Choroid plexus epithelial cell (primary cell): ENCODE results near the gene DHX9.

Experiments used
- DNase-seq: peaks from one replicate; pipeline ENCODE4 v3.0.0-alpha.2; 2010; ENCODE audit warnings: low read depth
- H3K4me3 ChIP-seq: 2 replicates; pipeline ENCODE4 v1.5.1; 2011; ENCODE audit warnings: low read depth, mild to moderate bottlenecking, control low read depth, low read length, moderate library complexity
- TF ChIP-seq, protein P1 (sequence below): conservative IDR thresholded peaks from 2 replicates; pipeline ENCODE4 v1.5.1; 2011; ENCODE audit warnings: low read depth, mild to moderate bottlenecking, control low read depth, inconsistent platforms, low read length, moderate library complexity

Gene DHX9

DNA sequence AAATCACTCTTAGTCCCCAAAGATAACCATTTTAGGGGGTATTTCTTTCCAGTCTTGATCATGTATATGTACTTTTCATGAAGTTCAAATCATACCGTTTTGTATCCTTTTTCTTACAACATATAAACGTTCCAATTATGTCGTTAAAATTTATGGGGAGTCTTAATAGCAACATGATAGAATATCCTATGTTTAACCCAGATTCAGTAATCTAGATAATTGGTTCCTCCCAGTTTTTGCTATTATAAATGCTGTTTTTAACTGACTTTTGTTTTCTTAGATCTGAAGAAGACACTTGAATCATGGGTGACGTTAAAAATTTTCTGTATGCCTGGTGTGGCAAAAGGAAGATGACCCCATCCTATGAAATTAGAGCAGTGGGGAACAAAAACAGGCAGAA is 3.1 kb downstream of the DHX9 start:
- DNase-seq: no peak
- no peak overlapping the region for H3K4me3 ChIP-seq
- TF ChIP-seq, protein P1, sequence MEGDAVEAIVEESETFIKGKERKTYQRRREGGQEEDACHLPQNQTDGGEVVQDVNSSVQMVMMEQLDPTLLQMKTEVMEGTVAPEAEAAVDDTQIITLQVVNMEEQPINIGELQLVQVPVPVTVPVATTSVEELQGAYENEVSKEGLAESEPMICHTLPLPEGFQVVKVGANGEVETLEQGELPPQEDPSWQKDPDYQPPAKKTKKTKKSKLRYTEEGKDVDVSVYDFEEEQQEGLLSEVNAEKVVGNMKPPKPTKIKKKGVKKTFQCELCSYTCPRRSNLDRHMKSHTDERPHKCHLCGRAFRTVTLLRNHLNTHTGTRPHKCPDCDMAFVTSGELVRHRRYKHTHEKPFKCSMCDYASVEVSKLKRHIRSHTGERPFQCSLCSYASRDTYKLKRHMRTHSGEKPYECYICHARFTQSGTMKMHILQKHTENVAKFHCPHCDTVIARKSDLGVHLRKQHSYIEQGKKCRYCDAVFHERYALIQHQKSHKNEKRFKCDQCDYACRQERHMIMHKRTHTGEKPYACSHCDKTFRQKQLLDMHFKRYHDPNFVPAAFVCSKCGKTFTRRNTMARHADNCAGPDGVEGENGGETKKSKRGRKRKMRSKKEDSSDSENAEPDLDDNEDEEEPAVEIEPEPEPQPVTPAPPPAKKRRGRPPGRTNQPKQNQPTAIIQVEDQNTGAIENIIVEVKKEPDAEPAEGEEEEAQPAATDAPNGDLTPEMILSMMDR: no peak

DNA sequence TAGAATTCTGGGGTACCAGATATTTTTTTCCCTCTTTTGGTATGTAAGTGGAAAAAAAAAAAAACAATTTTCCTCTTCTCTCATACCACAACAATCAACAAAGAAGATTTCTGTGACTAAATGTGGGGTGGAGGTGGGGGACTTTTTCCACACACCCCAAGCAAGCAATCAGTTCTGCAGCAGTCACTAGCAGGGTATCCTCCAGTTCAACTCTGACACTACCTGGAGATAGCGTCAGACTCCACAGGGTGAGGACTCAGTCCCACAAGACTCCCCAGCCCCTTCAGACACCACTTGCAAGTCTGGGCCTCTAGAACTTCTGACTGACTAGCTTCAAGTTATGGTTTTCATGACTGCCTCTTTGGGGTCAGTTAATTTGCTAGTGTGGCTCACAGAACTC is 6.2 kb downstream of the DHX9 start:
- DNase-seq: no peak
- H3K4me3 ChIP-seq: no peak overlapping the region
- TF ChIP-seq, protein P1: no peak

DNA sequence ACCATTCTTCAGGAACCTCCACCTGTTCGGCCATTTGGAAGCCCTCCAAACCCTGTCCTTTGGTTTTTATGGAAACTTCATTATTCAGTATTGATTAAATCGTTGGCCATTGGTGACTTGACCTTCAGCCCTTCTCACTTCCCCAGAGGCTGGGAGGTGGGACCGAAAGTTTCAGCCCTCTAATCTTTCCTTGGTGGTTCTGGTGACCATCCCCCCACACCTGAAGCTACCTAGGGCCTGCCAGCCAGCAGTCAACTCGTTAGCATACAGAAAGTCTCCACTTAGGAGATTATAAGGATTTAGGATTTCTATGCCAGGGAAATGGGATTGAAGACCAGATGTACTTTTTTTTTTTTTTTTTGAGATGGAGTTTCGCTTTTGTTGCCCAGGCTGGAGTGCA is 6.7 kb downstream of the DHX9 start:
- H3K4me3 ChIP-seq: no peak overlapping the region
- no peak for DNase-seq
- TF ChIP-seq, protein P1: no peak

DNA sequence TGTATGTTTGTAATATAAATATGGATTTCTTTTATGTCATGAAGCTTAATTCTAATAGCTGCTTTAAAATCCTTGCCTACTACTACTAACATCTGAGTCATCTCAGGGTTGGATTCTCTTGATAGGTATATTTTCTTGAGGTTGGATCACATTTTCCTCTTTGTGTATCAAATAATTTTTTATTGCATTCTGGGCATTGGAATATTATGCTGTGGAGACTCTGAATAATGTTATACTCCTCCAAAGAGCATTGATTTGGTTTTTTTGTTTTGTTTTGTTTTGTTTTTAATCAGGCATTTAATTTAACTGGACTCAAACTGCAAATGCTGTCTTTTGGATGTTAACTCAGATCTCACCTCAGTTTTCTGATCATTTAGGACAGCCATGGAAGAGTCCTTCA is 8.0 kb downstream of the DHX9 start:
- TF ChIP-seq, protein P1: no peak
- no peak overlapping the region for H3K4me3 ChIP-seq
- DNase-seq: no peak

DNA sequence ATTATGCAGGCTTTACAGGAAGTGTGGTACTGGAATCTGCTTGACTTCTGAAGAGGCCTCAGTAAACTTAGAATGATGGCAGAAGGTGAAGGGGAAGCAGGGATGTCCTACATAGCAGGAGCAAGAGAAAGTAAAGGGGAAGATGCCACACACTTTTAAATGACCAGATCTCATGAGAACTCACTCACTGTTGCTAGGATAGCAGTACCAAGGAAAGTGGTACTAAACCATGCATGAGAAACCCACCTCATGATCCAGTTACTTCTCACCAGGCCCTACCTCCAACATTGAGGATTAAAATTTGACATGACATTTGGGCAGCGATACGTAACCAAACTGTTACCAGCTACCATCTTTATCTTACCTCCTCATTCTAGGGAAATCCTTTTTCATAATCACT is 9.6 kb downstream of the DHX9 start:
- no peak for DNase-seq
- no peak overlapping the region for H3K4me3 ChIP-seq
- TF ChIP-seq, protein P1: no peak

DNA sequence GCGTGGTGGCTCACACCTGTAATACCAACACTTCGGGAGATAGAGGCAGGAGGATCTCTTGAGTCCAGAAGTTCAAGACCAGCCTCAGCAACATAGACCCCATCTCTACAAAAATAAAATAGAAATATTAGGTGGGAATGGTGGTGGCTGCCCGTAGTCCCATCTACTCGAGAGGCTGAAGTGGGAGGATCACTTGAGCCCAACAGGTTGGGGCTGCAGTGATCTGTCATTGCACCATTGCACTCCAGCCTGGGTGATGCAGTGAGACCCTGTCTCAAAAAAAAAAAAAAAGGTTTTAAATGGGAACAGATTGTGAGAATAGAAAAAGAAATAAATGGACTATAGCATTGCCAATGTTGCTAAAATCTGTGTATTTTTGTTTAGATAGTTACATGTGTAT is 11.2 kb downstream of the DHX9 start:
- DNase-seq: no peak
- no peak overlapping the region for H3K4me3 ChIP-seq
- TF ChIP-seq, protein P1: no peak

DNA sequence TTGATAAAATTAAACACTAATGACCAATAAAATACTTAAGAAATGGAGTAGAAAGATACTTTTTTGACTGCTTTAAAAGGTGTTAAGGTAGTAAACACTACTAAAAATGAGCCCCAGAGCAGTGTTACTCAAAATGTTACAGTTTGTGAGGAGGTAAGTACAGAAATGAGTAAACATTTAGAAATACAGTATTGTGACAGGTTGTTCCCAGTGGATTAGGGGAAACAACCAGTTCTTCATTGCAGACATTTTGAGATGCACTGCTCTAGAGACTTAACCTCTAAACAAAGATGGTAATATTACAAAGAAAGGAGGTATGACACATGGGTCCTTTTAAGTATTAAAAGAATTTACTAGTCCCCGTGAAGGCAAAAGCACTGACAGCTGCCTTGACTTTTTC is 12.7 kb downstream of the DHX9 start:
- no peak for DNase-seq
- TF ChIP-seq, protein P1: no peak
- no peak overlapping the region for H3K4me3 ChIP-seq
